Nephron progenitor cell (in vitro differentiated cells): Measurements from ENCODE around the gene BEST4.
A peak's percentile ranks its signal among the peaks of the same experiment; 100 is the strongest.
"Not testable (repeated sequence)": the region's sequence is repeated elsewhere in the genome, so short reads cannot be mapped to it uniquely, and the experiment has no call there.

Source experiments
- DNase-seq: peaks from one replicate; pipeline ENCODE4 v3.0.0; 2021
- H3K27ac Mint-ChIP-seq: 2 replicates; pipeline ENCODE4 v1.8.0; 2021; ENCODE audit warnings: mild to moderate bottlenecking, moderate library complexity, mixed read lengths
- H3K27me3 Mint-ChIP-seq: 2 replicates; pipeline ENCODE4 v1.8.0; 2021; ENCODE audit warnings: mild to moderate bottlenecking, low read depth, mixed read lengths; ENCODE audit not compliant: poor library complexity
- H3K36me3 Mint-ChIP-seq: 2 replicates; pipeline ENCODE4 v1.8.0; 2021; ENCODE audit warnings: low read depth, mixed read lengths
- H3K4me1 Mint-ChIP-seq: 2 replicates; pipeline ENCODE4 v1.8.0; 2021; ENCODE audit warnings: mixed read lengths
- H3K4me3 Mint-ChIP-seq: 2 replicates; pipeline ENCODE4 v1.8.0; 2021; ENCODE audit warnings: mild to moderate bottlenecking, moderate library complexity, mixed read lengths
- H3K9me3 Mint-ChIP-seq: 2 replicates; pipeline ENCODE4 v1.8.0; 2021; ENCODE audit warnings: mild to moderate bottlenecking, moderate library complexity, mixed read lengths
- CTCF ChIP-seq: fragments of 200-600 bp; sonication (generic); IDR thresholded peaks from 2 replicates; pipeline ENCODE4 v1.5.0; 2021; ENCODE audit warnings: antibody characterized with exemption

Gene BEST4

GRCh38 chr1:44826375-44827196 lies 38.6 kb upstream of the BEST4 start:
- Mint-ChIP-seq H3K4me3 (no peak overlapping the region), H3K9me3 (no peaks in the 10 kb centered on the region), H3K27me3 (peaks cover 3% of the 10 kb centered on the region), H3K27ac (no peak overlapping the region), H3K4me1 (peaks cover 17% of the 10 kb centered on the region), H3K36me3 (no peaks in the 10 kb centered on the region)
- DNase-seq: no peak
- no peak for TF ChIP-seq CTCF

GRCh38 chr1:44824392-44824791 lies 36.4 kb upstream of the BEST4 start:
- H3K27ac Mint-ChIP-seq, H3K4me3 Mint-ChIP-seq, H3K9me3 Mint-ChIP-seq, DNase-seq, H3K36me3 Mint-ChIP-seq, H3K27me3 Mint-ChIP-seq: not testable (repeated sequence)
- H3K4me1 Mint-ChIP-seq: peaks cover 24% of the 10 kb centered on the region

- peaks cover 3% of the 10 kb centered on the region for H3K9me3 Mint-ChIP-seq
- DNase-seq: no peak
- no peak for TF ChIP-seq CTCF
- peaks cover 4% of the 10 kb centered on the region for H3K27me3 Mint-ChIP-seq
- H3K36me3 Mint-ChIP-seq: peaks cover 3% of the 10 kb centered on the region
- peaks cover 32% of the 10 kb centered on the region for H3K4me1 Mint-ChIP-seq
- no peak overlapping the region for H3K27ac Mint-ChIP-seq
- H3K4me3 Mint-ChIP-seq: no peak overlapping the region
These were observed 35.0 kb upstream of the BEST4 start for GRCh38 chr1:44822981-44823451.

DNA sequence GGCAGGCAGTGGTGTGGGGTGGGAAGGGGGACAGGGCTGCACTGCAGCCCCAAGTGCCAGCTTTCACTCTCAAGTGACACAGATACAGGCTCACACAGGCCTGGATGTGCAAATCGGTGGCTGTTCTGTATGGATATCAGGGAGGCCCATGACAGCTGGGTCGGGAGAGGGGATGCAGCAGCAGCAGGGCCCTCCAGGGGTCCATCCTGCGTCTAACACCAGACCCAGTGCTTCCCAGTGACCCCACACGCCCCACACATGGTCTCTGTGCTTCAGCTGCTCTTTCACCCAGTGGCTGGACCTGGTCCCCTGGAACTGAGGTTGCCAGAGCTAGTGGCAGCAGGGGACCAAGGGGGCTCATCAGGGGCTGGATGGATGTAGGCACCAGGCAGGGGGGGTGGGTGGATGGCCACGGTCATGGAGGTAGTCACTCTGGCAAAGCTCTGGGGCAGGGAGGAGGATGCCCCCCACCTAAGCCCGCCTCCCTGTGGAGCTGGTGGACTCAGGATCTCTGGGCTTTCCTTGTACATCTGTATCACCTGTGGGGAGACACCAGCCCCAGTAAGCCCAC lies 34.2 kb upstream of the BEST4 start:
- peaks cover 8% of the 10 kb centered on the region for H3K36me3 Mint-ChIP-seq
- DNase-seq: no peak
- peaks cover 40% of the 10 kb centered on the region for H3K4me1 Mint-ChIP-seq
- H3K27me3 Mint-ChIP-seq: peaks cover 6% of the 10 kb centered on the region
- H3K27ac Mint-ChIP-seq: no peak overlapping the region
- no peak for TF ChIP-seq CTCF
- no peak overlapping the region for H3K4me3 Mint-ChIP-seq
- peaks cover 9% of the 10 kb centered on the region for H3K9me3 Mint-ChIP-seq

DNA sequence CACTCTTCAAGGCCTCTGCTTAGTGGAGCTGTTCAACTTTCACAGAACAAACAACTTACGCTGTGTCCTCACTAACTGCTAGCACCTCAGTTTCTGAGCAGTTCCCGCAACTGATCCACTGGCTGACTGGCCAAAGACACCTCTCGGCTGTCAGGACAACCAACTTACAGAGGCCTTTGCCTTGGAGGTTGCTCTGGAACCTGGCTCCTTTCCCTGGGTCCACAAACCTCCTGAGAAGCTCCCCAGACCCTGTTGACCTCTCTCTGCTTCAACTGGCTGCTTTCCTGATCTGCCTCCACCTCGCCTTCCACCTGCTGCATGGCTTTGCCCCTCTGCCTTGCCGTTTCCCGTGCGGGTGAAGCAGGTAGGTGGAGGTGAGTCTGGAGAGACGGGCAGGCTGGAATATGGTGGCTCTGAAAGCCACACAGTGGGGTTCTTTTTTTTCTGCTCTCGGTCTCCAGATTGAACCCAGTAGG lies 33.3 kb upstream of the BEST4 start:
- Mint-ChIP-seq H3K9me3 (peaks cover 9% of the 10 kb centered on the region), H3K4me1 (peaks cover 40% of the 10 kb centered on the region), H3K4me3 (peak overlapping the region; percentile 80), H3K27ac (peak overlapping the region; percentile 100), H3K36me3 (peaks cover 9% of the 10 kb centered on the region), H3K27me3 (peaks cover 6% of the 10 kb centered on the region)
- no peak for DNase-seq
- TF ChIP-seq CTCF: no peak

GRCh38 chr1:44820328-44821239 lies 32.6 kb upstream of the BEST4 start:
- Mint-ChIP-seq H3K36me3 (peaks cover 9% of the 10 kb centered on the region), H3K9me3 (peaks cover 9% of the 10 kb centered on the region), H3K4me1 (peaks cover 41% of the 10 kb centered on the region), H3K27ac (peak overlapping the region; percentile 100), H3K4me3 (peak overlapping the region; percentile 80), H3K27me3 (peaks cover 6% of the 10 kb centered on the region)
- DNase-seq: no peak
- no peak for TF ChIP-seq CTCF
